HG03457 (cell line): ENCODE measurements around the gene MRPL55.

Source experiments
- ATAC-seq: cut with Tn5 transposase; IDR thresholded peaks from one replicate; pipeline ENCODE4 v1.9.1; 2021; ENCODE audit warnings: moderate number of reproducible peaks; ENCODE audit not compliant: unreplicated experiment

The MRPL55 gene

GRCh38 chr1:228109073-228109961 lies at the start of gene MRPL55:
Gene MRPL55 (minus strand): TSS chr1:228109299. CDS start chr1:228108260, 1,039 bp downstream.
- peak; percentile 77 for ATAC-seq

GRCh38 chr1:228158151-228159007 lies 49.3 kb upstream of the MRPL55 start:
- ATAC-seq: no peak

DNA sequence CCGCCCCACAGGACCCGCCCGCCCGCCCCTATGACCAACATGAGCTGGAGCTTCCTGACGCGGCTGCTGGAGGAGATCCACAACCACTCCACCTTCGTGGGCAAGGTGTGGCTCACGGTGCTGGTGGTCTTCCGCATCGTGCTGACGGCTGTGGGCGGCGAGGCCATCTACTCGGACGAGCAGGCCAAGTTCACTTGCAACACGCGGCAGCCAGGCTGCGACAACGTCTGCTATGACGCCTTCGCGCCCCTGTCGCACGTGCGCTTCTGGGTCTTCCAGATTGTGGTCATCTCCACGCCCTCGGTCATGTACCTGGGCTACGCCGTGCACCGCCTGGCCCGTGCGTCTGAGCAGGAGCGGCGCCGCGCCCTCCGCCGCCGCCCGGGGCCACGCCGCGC lies 48.6 kb upstream of the MRPL55 start:
- ATAC-seq: no peak

DNA sequence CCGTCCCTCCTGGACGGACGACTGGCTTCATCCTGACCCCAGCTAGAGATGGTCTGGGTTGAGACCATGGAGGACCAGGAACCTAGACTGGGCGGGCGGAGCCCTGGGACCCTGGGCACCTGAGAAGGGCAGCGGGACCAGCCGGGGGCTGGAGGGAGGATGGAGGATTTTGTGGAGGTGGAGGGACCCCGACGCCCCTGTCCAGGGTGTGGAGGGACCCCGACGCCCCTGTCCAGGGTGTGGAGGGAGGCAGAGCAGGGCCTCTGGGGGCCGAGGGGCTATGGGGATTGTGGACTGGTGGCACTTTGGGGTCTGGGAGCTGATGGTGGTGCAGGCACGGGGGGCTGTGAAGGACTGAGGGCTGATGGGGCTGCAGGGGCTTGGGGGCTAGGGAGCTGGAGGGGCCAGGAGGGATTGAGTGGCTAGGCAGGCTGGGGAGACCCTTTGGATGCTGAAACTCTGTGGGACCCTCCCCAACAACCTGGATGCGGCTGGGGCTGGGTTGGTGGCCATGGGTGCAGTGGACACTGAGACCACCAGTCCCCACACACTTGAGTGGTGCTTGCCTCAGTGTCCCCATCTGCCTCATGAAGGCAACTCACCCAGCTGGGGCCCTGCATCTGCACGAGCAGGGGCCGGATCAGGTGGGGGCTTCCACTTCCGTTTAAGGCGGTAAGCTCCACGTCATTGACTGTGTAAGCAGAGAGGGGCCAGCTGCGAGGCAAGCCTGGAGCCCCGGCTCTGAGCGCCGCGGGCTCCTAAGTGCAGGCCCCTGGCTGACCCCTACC lies 48.0 kb upstream of the MRPL55 start:
- no peak for ATAC-seq

DNA sequence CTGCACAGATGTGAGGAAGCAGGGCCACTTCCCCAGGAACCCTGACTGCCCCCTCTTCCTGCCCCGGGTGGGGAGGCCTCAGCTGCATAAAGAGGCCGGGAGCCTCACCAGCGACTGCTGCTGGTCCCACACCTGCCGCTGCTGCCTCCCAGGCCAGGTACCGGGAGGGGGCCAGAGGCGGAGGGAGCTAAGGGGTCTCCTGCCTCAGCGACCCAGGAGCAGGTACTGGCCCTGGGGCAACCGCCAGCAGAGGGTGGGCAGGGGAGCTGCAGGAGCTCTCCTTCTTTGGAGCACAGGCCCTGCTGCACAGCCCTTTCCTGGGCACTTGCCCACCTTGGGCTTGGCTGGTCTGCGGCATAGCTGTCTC lies 47.4 kb upstream of the MRPL55 start:
- no peak for ATAC-seq

GRCh38 chr1:228155596-228156514 lies 46.8 kb upstream of the MRPL55 start:
- ATAC-seq: no peak

GRCh38 chr1:228154670-228155571 lies 45.8 kb upstream of the MRPL55 start:
- no peak for ATAC-seq

- no peak for ATAC-seq
Observed at GRCh38 chr1:228154021-228154669, 45.0 kb upstream of the MRPL55 start.

- no peak for ATAC-seq
Observed at GRCh38 chr1:228152918-228153258, 43.8 kb upstream of the MRPL55 start.

- ATAC-seq: no peak
Observed at GRCh38 chr1:228152097-228152917, 43.2 kb upstream of the MRPL55 start.

GRCh38 chr1:228151180-228151925 lies 42.3 kb upstream of the MRPL55 start:
- no peak for ATAC-seq

DNA sequence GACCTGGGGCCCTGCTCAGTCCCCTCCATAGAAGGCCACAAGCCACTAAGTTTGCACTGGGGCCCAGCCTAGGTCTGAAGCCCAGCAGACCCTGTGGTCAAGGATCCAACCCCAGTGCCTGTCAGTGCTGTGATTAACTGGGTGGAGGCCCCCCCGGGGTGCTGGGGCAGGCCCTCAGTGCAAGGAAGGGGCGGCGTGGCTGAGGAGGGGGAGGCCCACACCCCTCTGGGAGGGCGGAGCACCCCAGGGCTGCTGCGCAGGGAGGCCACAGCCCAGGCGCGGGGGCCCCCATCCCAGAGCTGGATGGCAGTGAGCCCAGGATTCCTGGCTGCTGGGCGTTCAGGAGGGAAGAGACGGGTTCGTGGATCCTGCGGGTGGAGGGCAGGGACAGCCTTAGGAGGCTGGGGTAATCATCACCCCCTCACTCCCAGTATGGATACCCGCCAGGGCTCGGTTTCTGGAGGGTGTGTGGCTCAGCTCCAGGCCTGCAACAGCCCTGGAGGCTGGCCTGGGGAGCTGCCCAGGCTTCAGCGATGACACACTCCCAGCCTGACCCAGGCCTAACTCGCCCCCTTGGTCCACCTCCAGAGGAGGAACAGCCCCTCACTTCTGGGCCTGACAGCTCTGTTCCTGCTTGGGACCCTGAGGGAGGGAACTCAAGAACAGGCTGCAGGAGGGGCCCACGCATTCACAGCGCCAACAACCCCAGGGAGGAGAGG lies 41.5 kb upstream of the MRPL55 start:
- no peak for ATAC-seq

GRCh38 chr1:228150120-228150460 lies 41.0 kb upstream of the MRPL55 start:
- ATAC-seq: no peak

DNA sequence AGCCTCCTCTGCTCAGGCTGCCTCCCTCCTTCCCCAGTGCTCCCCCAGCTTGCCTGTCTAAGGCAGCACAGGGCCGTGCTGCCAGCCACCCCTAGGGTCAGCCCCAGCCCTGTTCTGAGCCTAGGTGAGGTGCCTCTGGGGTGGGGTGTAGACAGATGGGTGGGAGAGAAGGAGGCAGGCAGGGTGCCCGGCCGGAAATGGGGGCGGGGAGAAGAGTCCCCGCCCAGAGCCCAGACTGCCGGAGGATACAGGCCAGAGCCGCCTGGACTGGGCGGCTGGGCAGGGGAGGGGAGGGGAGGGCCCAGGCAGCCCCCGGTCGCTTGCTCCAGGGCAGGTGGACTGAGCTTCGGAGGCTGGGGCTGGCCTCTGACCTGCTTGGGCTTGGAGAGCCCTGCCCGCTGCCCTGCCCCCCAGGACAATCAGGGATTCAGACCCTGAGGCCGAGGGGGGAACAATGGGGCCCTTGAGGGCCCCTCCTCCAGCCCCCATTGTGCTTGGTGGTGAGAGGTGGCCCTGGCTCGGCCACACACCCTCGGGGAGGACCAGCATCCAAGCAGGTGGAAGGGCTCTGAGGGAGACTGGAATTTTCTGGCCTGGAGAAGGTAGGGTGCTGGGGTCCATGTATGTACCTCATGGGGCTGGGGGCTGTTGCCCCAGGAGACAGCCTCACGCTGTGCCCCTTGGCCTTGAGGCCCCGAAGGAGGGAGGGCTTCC lies 40.5 kb upstream of the MRPL55 start, which contains the start of gene GJC2:
Gene GJC2 (plus strand): TSS at position 525 of the 714 bp plus-strand sequence. CDS start 7,829 bp downstream, outside the sequence.
- ATAC-seq: no peak

GRCh38 chr1:228148935-228149405 lies 39.9 kb upstream of the MRPL55 start:
- ATAC-seq: no peak
